Tongue (tissue), 2 donors: ENCODE measurements around the gene ZDHHC20. TPM values are rescaled to one million over a fixed set of nuclear protein-coding genes. Genes with fewer than 3 reads are reported as not detected.

Experiments used
- DNase-seq: peaks from one replicate; pipeline ENCODE4 v3.0.0-alpha.2; 2015
- total RNA-seq: library from RNA; depleted of rRNA; stranded (reverse); fragments of >200 nt; gene quantifications from one replicate; pipeline ENCODE4 v1.2.3, GENCODE V29; 2014

Gene ZDHHC20
- total RNA-seq, 1 donor from 2014 or later, result 87.8 TPM

- no peak for DNase-seq
Measured at GRCh38 chr13:21361123-21361522, 98.0 kb downstream of the ZDHHC20 start.

- DNase-seq, result no peak
Measured at GRCh38 chr13:21360463-21360862, 98.6 kb downstream of the ZDHHC20 start.

GRCh38 chr13:21359855-21360254 lies 99.2 kb downstream of the ZDHHC20 start:
- DNase-seq, result no peak

GRCh38 chr13:21355304-21355703 lies 103.8 kb downstream of the ZDHHC20 start:
- DNase-seq, result no peak

- DNase-seq, result no peak
Measured at GRCh38 chr13:21354721-21355120, 104.4 kb downstream of the ZDHHC20 start.

GRCh38 chr13:21348488-21349120 lies 110.5 kb downstream of the ZDHHC20 start:
- DNase-seq, result peak; percentile 49

GRCh38 chr13:21347753-21348318 lies 111.3 kb downstream of the ZDHHC20 start:
- no peak for DNase-seq

- no peak for DNase-seq
Measured at GRCh38 chr13:21344662-21345176, 114.4 kb downstream of the ZDHHC20 start.

- DNase-seq, result no peak
Measured at GRCh38 chr13:21343659-21344058, 115.4 kb downstream of the ZDHHC20 start.

- DNase-seq, result no peak
Measured at GRCh38 chr13:21342699-21343442, 116.2 kb downstream of the ZDHHC20 start.

- no peak for DNase-seq
Measured at GRCh38 chr13:21341637-21342422, 117.3 kb downstream of the ZDHHC20 start.

GRCh38 chr13:21338639-21339278 lies 120.3 kb downstream of the ZDHHC20 start:
- DNase-seq, result no peak

- no peak for DNase-seq
Measured at GRCh38 chr13:21338156-21338555, 120.9 kb downstream of the ZDHHC20 start.

- DNase-seq, result no peak
Measured at GRCh38 chr13:21336609-21337349, 122.3 kb downstream of the ZDHHC20 start.

GRCh38 chr13:21333186-21333585 lies 125.9 kb downstream of the ZDHHC20 start:
- no peak for DNase-seq

GRCh38 chr13:21330126-21330861 lies 128.8 kb downstream of the ZDHHC20 start:
- no peak for DNase-seq

GRCh38 chr13:21328836-21329477 lies 130.1 kb downstream of the ZDHHC20 start:
- no peak for DNase-seq

- no peak for DNase-seq
Measured at GRCh38 chr13:21328201-21328600, 130.9 kb downstream of the ZDHHC20 start.

- DNase-seq, result peak; percentile 46
Measured at GRCh38 chr13:21326155-21327031, 132.7 kb downstream of the ZDHHC20 start.
